ENCODE data around the gene RNF11.

DNA sequence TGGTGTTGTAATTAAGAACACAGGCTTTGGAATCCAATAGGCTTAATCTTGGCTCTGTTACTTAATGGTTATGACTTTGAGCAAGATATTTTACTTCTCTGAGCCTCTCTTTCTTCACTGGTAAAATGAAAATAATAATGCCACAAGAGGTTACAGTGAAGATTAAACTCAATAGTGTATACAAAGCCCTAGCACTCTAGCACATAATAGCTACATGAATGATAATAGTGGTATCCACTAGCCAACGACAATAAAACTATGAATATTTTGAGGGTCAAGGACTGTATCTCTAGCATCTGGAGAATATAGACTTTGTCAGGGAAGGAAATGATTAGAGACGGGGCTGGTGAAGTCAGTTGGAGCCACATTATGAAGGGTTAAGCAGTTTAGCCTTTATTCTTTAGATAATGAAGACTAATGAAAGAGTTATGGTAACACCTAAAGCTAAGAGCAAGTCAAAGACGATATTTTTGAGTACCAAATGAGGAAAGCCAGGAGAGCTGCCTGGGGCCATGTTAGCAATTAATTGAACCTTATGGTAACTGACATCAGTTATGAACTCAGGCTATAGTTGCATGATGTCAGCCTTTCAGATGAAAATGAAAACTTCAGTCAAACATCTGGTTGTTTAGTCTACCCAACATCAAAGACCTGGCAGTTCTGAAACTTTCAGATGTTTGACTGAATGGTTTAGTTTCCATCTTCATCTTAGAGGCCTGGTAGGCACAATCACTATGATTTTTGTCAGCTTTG is 32.8 kb upstream of the RNF11 start:
- TF ChIP-seq, protein P1, sequence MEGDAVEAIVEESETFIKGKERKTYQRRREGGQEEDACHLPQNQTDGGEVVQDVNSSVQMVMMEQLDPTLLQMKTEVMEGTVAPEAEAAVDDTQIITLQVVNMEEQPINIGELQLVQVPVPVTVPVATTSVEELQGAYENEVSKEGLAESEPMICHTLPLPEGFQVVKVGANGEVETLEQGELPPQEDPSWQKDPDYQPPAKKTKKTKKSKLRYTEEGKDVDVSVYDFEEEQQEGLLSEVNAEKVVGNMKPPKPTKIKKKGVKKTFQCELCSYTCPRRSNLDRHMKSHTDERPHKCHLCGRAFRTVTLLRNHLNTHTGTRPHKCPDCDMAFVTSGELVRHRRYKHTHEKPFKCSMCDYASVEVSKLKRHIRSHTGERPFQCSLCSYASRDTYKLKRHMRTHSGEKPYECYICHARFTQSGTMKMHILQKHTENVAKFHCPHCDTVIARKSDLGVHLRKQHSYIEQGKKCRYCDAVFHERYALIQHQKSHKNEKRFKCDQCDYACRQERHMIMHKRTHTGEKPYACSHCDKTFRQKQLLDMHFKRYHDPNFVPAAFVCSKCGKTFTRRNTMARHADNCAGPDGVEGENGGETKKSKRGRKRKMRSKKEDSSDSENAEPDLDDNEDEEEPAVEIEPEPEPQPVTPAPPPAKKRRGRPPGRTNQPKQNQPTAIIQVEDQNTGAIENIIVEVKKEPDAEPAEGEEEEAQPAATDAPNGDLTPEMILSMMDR (IDR thresholded peaks at IDR 0.05; ENCODE audit: insufficient read depth, low read length, poor library complexity, severe bottlenecking) = no peak
- TF ChIP-seq EZH2phosphoT487 (conservative IDR thresholded peaks at IDR 0.05; ENCODE audit: low read length) = no peak
